T-helper 22 cell (primary cell): ENCODE data around the gene PER1.
A peak's percentile ranks its signal among the peaks of the same experiment; 100 is the strongest.
"Not testable (repeated sequence)": the region's sequence is repeated elsewhere in the genome, so short reads cannot be mapped to it uniquely, and the experiment has no call there.

Experiments used
- DNase-seq: peaks from one replicate; pipeline ENCODE4 v3.0.0-alpha.2; 2020; ENCODE audit warnings: low read depth

Gene PER1

GRCh38 chr17:8173056-8173870 lies 21.1 kb upstream of the PER1 start:
- peak; percentile 68 for DNase-seq

DNA sequence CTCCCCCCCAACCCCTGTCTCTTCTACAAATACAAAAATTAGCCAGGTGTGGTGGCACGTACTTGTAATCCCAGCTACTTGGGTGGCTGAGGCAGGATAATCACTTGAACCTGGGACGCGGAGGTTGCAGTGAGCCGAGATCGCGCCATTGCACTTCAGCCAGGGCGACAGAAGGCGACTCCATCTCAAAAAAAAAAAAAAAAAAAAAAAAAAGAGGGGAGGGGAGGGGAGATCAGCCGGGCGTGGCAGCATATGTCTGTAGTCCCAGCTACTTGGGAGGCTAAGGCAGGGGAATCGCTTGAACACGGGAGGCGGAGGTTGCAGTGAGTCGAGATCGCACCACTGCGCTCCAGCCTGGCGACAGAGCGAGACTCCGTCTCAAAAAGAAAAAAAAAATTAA lies 18.0 kb upstream of the PER1 start:
- not testable (repeated sequence) for DNase-seq

DNA sequence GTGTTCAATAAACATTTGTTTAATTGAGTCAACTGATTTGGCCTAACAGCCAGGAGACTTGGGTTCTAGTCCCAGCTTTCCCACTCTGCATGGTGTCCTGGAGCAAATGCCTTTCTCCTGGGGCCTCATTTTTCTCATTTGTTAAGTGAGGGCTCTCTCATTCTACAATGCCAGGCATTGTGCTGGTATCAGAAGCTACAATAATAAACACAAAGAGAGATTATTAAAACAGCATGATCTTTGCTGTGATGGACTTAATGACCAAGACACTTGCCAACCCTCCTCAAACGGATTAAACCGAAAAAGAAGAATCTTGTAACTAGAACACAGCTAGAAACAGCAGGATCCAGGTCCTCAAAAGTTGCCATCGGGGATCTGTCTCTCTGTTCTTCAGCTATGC lies 15.3 kb upstream of the PER1 start:
- DNase-seq: no peak

- DNase-seq: no peak
Measured at GRCh38 chr17:8166731-8167130, 14.5 kb upstream of the PER1 start.

- DNase-seq: no peak
Measured at GRCh38 chr17:8164815-8165131, 12.6 kb upstream of the PER1 start.

- peak; percentile 62 for DNase-seq
Measured at GRCh38 chr17:8163978-8164814, 12.0 kb upstream of the PER1 start.

DNA sequence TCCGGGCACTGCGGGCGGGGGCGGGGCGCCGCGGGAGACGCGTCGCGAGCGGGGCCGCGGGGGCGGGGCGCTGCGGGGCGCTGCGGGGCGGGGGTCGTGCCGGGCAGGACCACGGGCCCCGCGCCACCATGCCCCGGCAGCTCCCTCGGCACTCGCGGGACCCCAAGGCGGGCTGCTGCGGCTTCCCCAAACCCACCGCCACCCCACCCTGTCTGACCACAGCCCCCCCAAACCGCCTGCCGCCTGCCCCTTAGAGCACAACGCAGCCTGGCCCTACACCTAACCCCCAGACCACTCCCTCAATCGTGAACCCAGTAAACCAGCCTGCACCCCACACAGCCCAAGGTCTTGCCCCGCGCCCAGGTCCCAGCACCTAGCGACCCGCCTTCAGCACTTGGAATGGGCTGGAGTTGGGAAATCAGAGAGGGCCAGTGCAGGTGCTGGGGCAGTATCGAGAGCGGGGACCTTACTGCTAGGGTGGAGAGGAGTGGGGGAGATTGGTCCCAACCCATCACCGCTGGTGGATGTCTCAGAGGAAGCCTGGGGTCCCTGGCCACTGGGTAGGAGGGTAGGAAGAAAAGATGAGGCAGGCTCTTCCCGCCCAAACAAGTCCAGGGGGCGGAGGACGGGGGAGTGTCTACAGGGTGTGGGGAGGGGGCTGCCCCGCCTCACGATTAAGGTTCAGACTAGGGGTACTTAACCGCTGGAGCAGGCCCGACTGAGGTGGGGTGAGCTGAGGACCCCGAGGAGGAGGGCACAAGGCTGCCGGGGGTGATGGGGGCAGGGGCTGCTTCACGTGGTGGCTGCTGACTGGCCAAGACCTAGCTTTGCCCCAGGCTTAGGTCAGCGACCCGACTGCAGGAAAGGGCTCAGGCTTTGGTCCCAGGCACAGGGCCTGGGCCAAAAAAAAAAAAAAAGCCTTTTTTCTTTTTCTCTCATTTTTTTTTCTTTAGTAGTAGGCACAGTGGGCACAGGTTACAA lies 11.1 kb upstream of the PER1 start:
- DNase-seq: no peak

DNA sequence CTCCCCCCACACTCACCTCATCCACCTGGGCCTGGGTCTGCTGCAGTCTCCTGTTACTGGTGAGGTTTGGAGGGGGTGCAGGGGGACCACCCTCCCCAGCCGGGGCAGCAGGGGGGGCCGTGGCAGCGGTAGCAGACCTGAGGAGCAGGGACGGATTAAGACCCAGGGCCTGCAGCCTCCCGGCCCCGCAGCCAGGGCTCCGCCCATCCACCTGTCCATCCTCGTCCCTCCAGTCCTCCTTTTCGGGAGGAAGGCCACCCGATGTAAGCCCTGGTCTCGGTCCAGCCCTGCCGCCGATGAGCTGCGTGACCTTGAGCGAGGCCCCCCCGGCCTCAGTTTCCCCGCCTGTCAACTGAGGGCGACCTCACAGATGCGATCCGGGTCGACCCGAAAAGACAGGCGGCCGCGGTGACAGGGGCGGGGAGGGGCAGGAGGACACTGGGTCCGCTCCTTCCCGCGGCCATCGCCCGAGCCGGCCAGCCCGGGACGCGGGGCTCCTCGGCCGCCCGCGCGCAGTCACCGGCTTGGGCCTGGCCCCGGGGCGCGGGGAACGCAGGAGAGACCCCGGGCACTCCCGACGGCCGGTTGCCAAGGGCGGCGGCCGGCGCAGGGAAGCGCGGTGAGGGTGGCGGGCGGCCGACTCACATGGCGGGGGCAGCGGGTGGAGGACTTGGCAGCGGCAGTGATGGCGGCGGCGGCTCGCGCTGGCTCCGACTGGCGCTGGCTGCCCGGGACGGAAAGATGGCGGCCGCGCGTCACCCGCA lies 10.2 kb upstream of the PER1 start, which contains the start of gene VAMP2:
Gene VAMP2, minus strand, starts transcription at position 716 of the 764 bp plus-strand sequence. Its CDS starts 69 bp downstream, at position 647.
- peak; percentile 74 for DNase-seq

DNA sequence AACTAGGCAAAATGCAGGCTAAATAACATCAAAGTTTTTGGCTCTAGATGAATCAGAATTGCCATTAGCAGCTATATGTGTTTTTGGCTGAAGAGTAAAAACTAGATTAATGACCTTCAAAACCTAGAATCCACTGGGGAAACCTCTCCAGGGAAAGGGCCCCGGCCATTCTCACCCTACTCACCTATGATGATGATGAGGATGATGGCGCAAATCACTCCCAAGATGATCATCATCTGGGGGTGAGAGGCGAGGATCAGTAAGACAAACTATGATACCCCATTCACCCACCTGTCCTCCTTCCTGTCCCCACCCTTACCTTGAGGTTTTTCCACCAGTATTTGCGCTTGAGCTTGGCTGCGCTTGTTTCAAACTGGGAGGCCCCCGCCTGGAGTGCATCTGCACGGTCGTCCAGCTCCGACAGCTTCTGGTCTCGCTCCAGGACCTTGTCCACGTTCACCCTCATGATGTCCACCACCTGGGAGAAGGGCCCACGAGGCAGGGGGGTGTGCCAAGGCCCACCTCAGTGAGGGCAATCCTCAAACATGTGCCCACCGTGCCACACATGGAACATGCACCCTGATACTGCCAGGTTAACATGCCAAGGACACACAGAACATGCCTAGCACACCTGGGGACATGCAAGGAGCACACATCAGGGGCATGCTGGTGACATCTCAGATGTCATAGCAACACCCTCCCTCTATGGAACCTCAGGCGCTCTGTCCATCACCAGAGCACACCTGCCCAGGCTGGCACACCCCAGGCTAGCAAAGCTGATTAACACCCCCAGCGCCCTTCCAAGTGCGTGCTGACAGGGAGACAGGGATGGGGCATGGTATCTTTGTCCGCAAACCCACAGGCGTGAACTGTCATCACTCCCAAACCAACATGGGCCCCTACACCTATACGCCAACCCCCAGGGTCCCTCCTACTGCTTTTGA lies 9.4 kb upstream of the PER1 start:
- DNase-seq: no peak

- no peak for DNase-seq
Measured at GRCh38 chr17:8160741-8161221, 8.6 kb upstream of the PER1 start.

DNA sequence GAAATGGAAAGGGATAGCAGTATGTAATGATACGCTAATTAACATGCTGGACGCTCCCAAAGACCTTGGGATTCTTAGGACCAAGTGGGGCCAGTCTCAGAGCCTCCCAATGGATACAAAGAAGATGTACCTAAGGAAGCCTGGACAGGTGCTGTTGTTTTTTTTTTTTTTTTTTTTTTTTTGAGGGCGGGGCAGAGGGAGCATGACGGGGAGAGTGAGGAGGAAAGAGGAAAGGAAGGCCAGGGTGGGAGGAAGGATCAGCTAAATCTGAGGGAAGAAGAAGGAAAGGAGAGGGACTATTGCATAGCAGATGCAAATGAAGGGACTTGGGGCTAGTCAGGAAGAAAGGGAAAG lies 8.0 kb upstream of the PER1 start:
- no peak for DNase-seq

DNA sequence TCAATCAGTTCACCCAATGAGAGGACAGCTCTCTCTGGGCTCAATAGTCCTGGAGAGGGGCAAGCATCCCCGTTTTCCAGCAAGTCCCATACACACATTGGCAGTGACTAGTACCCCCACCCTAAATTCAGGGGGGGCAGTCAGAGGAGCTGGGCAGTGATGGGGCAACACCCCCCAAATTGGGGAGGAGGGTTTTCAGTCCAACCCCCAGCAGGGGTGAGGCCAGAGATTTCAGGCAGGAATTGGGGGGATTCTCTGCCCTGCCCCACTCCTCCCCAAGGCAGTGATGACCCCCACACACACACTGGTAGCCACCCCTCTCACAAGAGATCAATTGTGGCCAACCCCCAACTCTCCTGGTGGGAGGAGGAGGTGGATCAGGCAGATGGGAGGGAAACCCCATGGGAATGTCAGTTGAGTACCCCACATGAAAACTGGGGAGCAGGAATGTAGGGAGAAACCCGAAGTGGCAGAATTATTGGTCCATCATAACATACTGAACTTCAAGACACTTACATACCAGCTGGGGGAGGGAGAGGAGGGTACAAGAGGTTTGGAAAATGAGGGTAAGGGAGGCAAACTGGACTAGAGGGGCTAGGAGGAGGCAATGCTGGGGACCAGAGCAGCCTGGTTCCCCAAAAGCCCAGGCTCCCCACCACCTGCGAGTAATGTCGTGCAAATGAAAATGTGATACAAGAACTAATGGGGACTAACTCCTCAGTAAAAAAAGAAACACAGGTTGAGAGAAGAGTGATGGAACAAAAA lies 7.4 kb upstream of the PER1 start:
- DNase-seq: no peak

GRCh38 chr17:8159032-8159400 lies 6.8 kb upstream of the PER1 start:
- no peak for DNase-seq

DNA sequence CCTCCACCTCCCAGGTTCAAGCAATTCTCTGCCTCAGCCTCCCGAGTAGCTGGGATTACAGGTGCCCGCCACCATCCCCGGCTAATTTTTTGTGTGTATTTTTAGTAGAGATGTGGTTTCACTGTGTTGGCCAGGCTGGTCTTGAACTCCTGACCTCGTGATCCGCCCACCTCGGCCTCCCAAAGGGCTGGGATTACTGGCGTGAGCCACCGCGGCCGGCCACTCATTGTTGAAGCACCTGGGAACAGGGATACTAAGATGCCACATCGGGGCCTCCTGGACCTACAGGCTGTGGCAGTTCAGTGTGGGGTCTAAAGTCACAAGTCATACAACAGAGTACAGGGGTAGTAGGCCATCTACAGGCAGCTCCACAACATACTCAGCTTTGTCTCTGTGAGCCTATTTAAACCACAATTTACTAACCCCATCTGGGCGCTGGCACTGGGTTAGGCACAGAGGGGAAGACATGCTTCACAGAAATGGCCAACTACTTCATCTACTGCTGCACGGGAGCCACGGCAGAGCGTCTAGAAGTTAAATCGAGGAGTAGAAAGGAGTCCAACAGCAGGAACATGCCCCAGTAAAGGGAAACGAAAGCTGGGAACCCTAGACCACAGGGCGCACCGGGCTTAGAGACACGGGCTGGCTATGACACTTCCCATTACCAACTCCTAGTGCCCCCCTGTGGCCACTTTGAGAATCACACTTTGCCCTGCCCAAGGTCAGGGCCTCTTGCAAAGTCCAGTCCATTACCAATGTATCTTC lies 6.2 kb upstream of the PER1 start:
- DNase-seq: peak; percentile 65

GRCh38 chr17:8156246-8156992 lies 4.2 kb upstream of the PER1 start:
- DNase-seq: peak; percentile 100

- no peak for DNase-seq
Measured at GRCh38 chr17:8155996-8156245, 3.7 kb upstream of the PER1 start.

DNA sequence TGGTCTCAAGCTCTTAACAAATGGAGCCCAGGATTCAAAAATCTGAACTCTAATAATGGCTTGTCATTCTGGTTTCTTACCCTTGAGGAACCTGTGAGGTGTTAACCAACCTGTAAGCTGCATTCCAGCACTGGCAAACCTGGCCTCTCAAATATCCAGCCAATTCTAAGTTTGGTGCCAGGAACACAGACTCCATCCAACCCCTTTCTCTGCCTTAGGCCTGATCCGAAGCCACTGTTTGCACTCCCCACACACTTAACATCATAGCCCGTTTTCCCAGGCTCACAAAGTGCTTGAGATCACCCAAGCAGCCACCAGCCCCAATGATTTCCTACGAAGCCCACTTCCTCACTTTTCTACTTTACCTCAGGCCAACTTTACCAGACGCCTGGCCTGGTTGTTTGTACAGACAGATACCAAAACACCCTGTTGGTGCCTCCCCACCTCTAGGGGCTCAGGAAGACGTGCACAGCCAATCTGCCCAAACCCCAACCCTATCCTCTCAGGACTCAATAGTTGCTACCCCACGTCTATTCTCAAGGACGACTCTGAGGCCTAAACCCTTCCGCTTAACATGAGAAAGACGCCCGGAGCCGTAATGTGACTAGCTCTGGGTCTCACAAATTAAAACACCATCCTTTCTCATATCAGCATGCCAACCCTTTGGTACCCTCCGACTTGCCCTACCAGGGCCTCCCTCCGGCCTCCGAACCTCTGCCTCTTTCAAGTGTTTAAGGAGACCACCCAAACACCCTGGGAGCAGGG lies 3.2 kb upstream of the PER1 start:
- no peak for DNase-seq
